Kidney (tissue), 14 donors: ENCODE results near the gene MISP. TPM values are rescaled to one million over a fixed set of nuclear protein-coding genes. Genes with fewer than 3 reads are reported as not detected.
A peak's percentile ranks its signal among the peaks of the same experiment; 100 is the strongest.

ENCODE experiments used
- DNase-seq, 5 donors: peaks; one replicate each; pipeline ENCODE4 v3.0.0-alpha.2; 2013 to 2020
- FAIRE-seq: peaks from 2 replicates; lab custom pipeline; 2012; peaks lifted over from hg19 to GRCh38; lab: Jason Lieb, UNC
- H3K27ac ChIP-seq, 2 donors: one replicate each; pipeline ENCODE4 v1.7.0; 2013; ENCODE audit warnings: low read depth in 2 of 2, low read length in 2 of 2, inconsistent platforms in 1 of 2
- H3K27me3 ChIP-seq: one replicate; pipeline ENCODE4 v1.7.1; 2013; ENCODE audit warnings: low read length, inconsistent platforms; ENCODE audit not compliant: control insufficient read depth, insufficient read depth
- H3K36me3 ChIP-seq, 3 donors: one replicate each; pipeline versions ENCODE4 v1.7.0 to v1.7.1; 2013; ENCODE audit warnings: low read length in 3 of 3, control low read depth in 1 of 3, inconsistent platforms in 1 of 3; ENCODE audit not compliant: insufficient read depth in 3 of 3, control insufficient read depth in 2 of 3
- H3K4me1 ChIP-seq, 3 donors: one replicate each; pipeline versions ENCODE4 v1.7.0 to v1.7.1; 2013; ENCODE audit warnings: low read length in 3 of 3, inconsistent platforms in 1 of 3, low read depth in 1 of 3; ENCODE audit not compliant: control insufficient read depth in 2 of 3, insufficient read depth in 2 of 3
- H3K4me3 ChIP-seq, 3 donors: one replicate each; pipeline versions ENCODE4 v1.7.0 to v1.8.1; 2013; ENCODE audit warnings: low read length in 3 of 3, control low read depth in 1 of 3, inconsistent platforms in 1 of 3
- H3K9ac ChIP-seq, 3 donors: one replicate each; pipeline versions ENCODE4 v1.7.0 to v1.7.1; 2013; ENCODE audit warnings: low read length in 3 of 3, control low read depth in 1 of 3, inconsistent platforms in 1 of 3
- H3K9me3 ChIP-seq, 3 donors: one replicate each; pipeline versions ENCODE4 v1.7.0 to v1.7.1; 2013; ENCODE audit warnings: low read length in 3 of 3, control low read depth in 1 of 3, inconsistent platforms in 1 of 3; ENCODE audit not compliant: control insufficient read depth in 2 of 3, insufficient read depth in 1 of 3
- intact Hi-C: fragments of 100-400 bp; cut with DNase I; formaldehyde crosslinking; loops from one replicate; pipeline ENCODE4 v1.11.1; 2022
- polyA plus RNA-seq: library from polyadenylated mRNA; stranded (reverse); fragments of 350-450 nt; fragmentation: Illumina TruSeq; extraction: RNeasy Lipid Tissue Mini Kit (QIAGEN cat#74804); gene quantifications from one replicate; pipeline ENCODE4 v1.2.3, GENCODE V29; 2014; ENCODE audit warnings: low read depth, low replicate concordance; ENCODE audit not compliant: insufficient read depth
- total RNA-seq: library from RNA; stranded (reverse); fragmentation: NEBNext Ultra II Directional; extraction: Animal tissue kit (Norgen Biotek cat#: 25700); gene quantifications from one replicate; pipeline ENCODE4 v1.2.1, GENCODE V29; 2021
- TF ChIP-seq, protein P1 (sequence below): IDR thresholded peaks from 3 replicates; pipeline ENCODE4 v1.5.1; 2012; ENCODE audit warnings: mild to moderate bottlenecking, moderate library complexity, borderline replicate concordance; ENCODE audit not compliant: insufficient read depth; ENCODE audit errors: extremely low read depth
- donor health status: control.
- donor health status: control.
- donor health status: control.
- donor health status: control.
- donor health status: control.
- donor health status: DM: yes; HTN: yes; CAD: no.
- donor health status: Normal renal cell carcinoma (clear cell type).

Gene MISP
- total and polyA plus RNA-seq, 2 donors from 2014 or later = 17.8 to 19.6 TPM

DNA sequence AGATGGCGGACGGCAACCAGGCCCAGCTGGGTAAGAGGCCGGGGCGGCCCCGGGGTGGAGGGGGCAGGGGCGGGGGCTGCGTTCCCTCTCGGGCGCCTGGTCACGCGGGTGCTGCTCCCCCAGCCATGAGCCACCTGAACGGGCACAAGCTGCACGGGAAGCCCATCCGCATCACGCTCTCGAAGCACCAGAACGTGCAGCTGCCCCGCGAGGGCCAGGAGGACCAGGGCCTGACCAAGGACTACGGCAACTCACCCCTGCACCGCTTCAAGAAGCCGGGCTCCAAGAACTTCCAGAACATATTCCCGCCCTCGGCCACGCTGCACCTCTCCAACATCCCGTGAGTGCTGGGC is 57.5 kb downstream of the MISP start:
- intact Hi-C loops = no loop called here
- FAIRE-seq = no peak

DNA sequence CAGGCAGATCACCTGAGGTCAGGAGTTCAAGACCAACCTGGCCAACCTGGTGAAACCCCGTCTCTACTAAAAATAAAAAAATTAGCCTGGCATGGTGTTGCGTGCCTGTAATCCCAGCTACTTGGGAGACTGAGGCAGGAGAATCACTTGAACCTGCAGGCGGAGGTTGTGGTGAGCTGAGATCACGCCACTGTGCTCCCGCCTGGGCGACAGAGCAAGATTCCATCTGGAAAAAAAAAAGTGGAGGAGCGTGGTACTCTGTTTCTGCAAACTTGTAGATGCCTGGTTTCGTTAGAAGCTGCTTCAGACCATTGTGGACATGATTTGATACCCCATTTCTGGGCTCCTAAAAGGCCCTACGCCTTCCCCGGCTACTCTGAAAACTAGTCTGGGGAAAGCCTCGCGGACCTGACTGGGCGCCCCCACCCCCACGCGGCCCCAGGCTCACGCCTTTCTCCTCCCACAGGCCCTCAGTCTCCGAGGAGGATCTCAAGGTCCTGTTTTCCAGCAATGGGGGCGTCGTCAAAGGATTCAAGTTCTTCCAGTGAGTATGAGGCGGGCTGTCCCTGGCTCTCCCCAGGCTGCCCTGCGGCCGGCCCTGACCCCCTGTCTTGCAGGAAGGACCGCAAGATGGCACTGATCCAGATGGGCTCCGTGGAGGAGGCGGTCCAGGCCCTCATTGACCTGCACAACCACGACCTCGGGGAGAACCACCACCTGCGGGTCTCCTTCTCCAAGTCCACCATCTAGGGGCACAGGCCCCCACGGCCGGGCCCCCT is 59.4 kb downstream of the MISP start:
- intact Hi-C loops = no loop called here
- peak in 2 of 5 donors; percentile 61 to 80 for DNase-seq
- no peaks in the 10 kb centered on the region for H3K9me3 ChIP-seq

More for the DNA sequence above, 57.5 kb downstream of the MISP start:
- Histone ChIP-seq H3K36me3 (peaks cover 7 to 58% (median 24%) of the 10 kb centered on the region in 3 donors), H3K9ac (no peak overlapping the region), H3K9me3 (no peaks in the 10 kb centered on the region), H3K27me3 (no peaks in the 10 kb centered on the region), H3K4me1 (no peaks in the 10 kb centered on the region), H3K4me3 (no peak overlapping the region), H3K27ac (no peak overlapping the region)
- TF ChIP-seq, protein P1, sequence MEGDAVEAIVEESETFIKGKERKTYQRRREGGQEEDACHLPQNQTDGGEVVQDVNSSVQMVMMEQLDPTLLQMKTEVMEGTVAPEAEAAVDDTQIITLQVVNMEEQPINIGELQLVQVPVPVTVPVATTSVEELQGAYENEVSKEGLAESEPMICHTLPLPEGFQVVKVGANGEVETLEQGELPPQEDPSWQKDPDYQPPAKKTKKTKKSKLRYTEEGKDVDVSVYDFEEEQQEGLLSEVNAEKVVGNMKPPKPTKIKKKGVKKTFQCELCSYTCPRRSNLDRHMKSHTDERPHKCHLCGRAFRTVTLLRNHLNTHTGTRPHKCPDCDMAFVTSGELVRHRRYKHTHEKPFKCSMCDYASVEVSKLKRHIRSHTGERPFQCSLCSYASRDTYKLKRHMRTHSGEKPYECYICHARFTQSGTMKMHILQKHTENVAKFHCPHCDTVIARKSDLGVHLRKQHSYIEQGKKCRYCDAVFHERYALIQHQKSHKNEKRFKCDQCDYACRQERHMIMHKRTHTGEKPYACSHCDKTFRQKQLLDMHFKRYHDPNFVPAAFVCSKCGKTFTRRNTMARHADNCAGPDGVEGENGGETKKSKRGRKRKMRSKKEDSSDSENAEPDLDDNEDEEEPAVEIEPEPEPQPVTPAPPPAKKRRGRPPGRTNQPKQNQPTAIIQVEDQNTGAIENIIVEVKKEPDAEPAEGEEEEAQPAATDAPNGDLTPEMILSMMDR = no peak
- peak in 1 of 5 donors; percentile 72 for DNase-seq

DNA sequence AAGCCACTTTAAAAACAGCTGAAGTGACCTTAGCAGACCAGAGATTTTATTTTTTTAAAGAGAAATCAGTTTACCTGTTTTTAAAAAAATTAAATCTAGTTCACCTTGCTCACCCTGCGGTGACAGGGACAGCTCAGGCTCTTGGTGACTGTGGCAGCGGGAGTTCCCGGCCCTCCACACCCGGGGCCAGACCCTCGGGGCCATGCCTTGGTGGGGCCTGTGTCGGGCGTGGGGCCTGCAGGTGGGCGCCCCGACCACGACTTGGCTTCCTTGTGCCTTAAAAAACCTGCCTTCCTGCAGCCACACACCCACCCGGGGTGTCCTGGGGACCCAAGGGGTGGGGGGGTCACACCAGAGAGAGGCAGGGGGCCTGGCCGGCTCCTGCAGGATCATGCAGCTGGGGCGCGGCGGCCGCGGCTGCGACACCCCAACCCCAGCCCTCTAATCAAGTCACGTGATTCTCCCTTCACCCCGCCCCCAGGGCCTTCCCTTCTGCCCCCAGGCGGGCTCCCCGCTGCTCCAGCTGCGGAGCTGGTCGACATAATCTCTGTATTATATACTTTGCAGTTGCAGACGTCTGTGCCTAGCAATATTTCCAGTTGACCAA is 60.1 kb downstream of the MISP start:
- Histone ChIP-seq H3K27ac (no peak overlapping the region), H3K36me3 (peaks cover 7 to 38% (median 13%) of the 10 kb centered on the region in 3 donors), H3K9me3 (no peaks in the 10 kb centered on the region), H3K9ac (no peak overlapping the region), H3K27me3 (no peaks in the 10 kb centered on the region), H3K4me1 (no peaks in the 10 kb centered on the region), H3K4me3 (no peak overlapping the region)
- TF ChIP-seq, protein P1 = no peak
- intact Hi-C loops = no loop called here
- DNase-seq (peak in 1 of 5 donors; percentile 76), FAIRE-seq (no peak)

More for the DNA sequence above, 59.4 kb downstream of the MISP start:
- Histone ChIP-seq H3K9ac (no peak overlapping the region), H3K36me3 (peaks cover 7 to 42% (median 18%) of the 10 kb centered on the region in 3 donors), H3K27ac (no peak overlapping the region), H3K27me3 (no peaks in the 10 kb centered on the region), H3K4me1 (no peaks in the 10 kb centered on the region), H3K4me3 (no peak overlapping the region)
- FAIRE-seq = no peak
- TF ChIP-seq, protein P1 = no peak
